Activated CD4-positive, alpha-beta T cell treated with anti-CD3 and anti-CD28 coated beads for 48 hours (primary cell): ENCODE results near the gene VAV3.
"Not testable (repeated sequence)": the region's sequence is repeated elsewhere in the genome, so short reads cannot be mapped to it uniquely, and the experiment has no call there.

Experiments used
- DNase-seq: peaks from one replicate; pipeline ENCODE4 v3.0.0-alpha.2; 2020

The VAV3 gene

GRCh38 chr1:107674486-107674885 is 290.5 kb downstream of the VAV3 start:
- DNase-seq: no peak

DNA sequence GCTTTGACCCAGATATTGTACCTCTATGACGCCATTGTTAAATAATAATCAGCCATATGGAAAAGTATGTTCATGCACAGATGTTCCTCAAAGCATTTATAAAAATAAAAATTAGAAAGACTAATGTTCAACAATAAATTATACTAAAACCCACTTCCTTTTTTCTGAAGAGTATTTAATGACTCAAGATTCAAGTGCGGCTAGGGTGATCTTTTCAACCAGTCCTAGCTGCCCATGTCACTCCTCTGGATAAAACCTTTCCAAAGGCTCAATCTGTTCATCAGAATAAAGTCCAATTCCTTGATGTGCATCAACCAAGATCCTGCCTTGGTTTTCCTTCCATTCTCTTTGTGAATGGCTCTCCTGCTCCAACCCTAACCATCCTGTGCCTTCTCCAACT is 292.0 kb downstream of the VAV3 start:
- no peak for DNase-seq

DNA sequence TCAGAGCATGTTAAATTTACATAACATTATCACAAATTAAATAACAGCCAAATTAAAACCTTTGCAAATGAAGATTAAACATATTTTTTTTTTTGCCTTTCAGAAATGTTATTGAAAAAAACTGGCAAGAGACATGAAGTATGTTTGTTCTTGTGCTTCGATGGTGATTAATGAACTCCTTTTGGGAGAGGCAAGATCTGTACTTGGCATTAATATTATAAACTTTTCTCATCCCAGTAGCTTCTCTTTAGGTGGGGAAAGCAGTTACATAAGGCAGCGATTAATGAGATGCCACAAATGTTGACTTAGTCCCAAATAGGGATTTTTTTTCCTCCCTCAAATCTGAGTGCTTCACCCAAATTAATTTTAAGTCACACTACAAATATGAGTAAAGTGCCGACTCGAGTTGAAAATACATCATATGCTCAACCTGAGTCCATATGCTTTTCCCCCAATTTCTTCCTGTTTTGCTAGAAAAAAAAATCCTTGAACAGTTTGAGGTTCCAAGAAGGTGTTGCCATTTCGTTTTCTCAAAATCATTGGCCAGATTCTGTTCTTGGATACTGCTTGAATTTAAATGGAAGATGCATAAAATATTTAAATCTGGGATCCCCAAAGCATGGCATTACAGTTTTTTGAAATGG is 294.5 kb downstream of the VAV3 start:
- DNase-seq: no peak

DNA sequence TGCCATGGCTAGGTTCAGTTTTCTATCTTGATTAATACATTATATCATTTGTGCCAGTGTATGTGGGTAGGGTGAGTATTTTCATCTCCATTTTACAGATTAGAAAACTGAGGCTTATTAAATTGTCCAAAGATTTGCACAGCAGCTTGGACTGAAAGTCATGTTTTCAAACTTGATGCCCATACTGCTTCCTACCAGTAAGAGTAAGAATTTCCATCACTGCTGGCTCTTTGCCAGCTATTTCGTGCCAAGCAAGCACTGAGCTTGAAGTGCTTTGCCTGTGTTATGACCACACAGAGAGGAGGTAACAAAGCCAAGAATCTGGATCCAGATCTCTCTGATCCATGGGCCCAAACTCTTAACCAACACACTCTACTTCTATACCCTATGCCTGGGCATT is 295.0 kb downstream of the VAV3 start:
- DNase-seq: no peak

DNA sequence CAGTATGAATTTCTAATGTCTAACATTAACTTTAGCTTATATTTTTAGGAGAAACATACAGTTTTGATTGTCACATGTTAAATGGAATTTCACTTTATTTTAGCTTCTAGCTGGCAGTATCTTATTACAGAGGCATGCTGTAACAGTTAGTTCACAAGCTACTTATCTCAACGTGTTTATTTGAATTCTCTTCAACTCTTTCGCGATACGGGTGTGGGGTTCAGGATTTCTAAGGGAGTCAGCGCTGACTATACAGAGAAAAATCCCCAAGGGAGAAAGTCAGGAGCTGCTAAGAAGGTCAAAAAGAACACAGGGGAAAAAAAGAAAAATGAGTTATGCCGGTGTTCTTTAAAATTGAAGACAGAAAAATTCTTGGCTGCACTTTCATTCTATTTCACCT is 296.2 kb downstream of the VAV3 start:
- DNase-seq: no peak

DNA sequence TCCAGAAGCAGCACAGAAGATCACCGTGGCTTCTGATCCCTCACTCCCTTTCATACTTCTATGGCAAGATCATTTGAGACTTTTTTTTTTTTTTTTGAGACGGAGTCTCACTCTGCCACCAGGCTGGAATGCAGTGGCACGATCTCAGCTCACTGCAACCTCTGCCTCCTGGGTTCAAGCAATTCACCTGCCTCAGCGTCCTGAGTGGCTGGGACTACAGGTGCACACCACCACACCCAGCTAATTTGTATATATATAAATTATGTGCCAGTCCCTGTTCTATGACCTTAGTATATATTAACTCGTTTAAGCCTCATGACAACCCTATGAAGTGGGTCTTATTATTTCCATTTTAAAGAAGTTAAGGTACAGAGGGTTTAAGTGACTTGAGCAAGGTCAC is 298.5 kb downstream of the VAV3 start:
- no peak for DNase-seq

GRCh38 chr1:107664982-107665925 is 299.7 kb downstream of the VAV3 start:
- DNase-seq: no peak

GRCh38 chr1:107662971-107663370 is 302.0 kb downstream of the VAV3 start:
- DNase-seq: no peak

- DNase-seq: no peak
These were observed 303.8 kb downstream of the VAV3 start for GRCh38 chr1:107661158-107661557.

- DNase-seq: no peak
These were observed 305.0 kb downstream of the VAV3 start for GRCh38 chr1:107659961-107660360.

GRCh38 chr1:107657356-107657755 is 307.6 kb downstream of the VAV3 start:
- no peak for DNase-seq

- no peak for DNase-seq
These were observed 311.2 kb downstream of the VAV3 start for GRCh38 chr1:107653765-107654164.

DNA sequence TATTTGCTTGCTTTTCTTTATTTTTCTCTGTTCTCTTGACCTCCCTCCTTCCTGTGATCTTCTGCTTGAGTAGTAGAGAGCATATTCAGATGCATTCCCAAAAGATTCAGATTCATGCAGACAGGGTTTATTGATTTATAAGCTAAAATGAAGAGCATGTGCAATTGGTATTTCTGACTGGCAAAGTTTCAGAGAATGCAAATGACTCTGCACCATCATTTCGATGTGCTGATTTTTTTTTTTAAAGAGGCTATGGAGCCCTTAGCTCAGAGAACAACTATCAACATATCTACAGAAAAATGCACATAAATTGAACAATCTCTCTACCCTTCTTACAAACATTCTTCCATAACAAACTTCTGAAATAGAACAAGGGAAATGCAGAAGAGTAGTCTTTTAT is 312.0 kb downstream of the VAV3 start:
- DNase-seq: no peak

- not testable (repeated sequence) for DNase-seq
These were observed 314.2 kb downstream of the VAV3 start for GRCh38 chr1:107650825-107651224.

GRCh38 chr1:107649023-107649422 is 316.0 kb downstream of the VAV3 start:
- DNase-seq: no peak

- DNase-seq: no peak
These were observed 316.9 kb downstream of the VAV3 start for GRCh38 chr1:107648071-107648470.

- no peak for DNase-seq
These were observed 318.0 kb downstream of the VAV3 start for GRCh38 chr1:107647012-107647411.

GRCh38 chr1:107643766-107644165 is 321.2 kb downstream of the VAV3 start:
- DNase-seq: no peak

DNA sequence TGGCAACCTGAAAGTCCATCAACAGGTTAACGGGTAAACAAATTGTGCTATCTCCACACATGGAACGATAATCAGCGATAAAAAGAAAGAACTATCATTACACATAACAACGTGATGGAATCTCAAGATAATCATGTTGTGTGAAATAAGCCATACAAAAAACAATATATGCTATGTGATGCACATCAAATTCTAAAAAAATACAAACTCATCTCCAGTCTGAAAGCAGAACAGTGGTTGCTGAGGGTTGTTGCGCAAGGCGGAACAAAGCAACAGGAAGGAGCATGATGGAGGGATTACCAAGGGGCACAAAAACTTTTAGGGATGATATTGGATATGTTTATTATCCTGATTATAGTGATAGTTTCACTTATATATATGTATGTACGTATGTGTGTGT is 324.8 kb downstream of the VAV3 start:
- DNase-seq: no peak

GRCh38 chr1:107637101-107637500 is 327.9 kb downstream of the VAV3 start:
- DNase-seq: no peak

DNA sequence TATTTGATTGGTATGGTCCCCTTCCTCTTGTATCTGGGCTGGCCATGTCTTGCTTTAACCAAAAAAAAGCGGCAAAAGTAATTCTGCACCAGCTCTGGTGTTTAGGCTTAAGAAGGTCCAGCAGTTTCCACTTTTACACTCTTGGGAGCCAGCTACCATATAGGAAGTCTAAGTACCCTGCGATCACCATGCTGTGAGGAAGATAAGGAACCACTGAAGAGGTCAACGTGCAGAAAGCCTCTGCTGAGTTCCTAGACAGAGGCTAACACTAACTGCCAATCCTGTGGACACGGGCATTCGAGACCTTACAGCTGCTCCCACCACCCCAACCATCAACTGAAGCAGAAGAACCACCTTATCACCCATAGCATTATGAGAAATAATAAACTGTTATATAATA is 331.4 kb downstream of the VAV3 start:
- no peak for DNase-seq

GRCh38 chr1:107626073-107626796 is 338.7 kb downstream of the VAV3 start:
- no peak for DNase-seq

- DNase-seq: no peak
These were observed 339.5 kb downstream of the VAV3 start for GRCh38 chr1:107625405-107626029.
